HG03521 (cell line): ENCODE measurements around the gene CPZ.

Experiments used
- ATAC-seq: cut with Tn5 transposase; IDR thresholded peaks from one replicate; pipeline ENCODE4 v1.9.1; 2021; ENCODE audit warnings: mild to moderate bottlenecking, moderate library complexity; ENCODE audit not compliant: unreplicated experiment

The CPZ gene

GRCh38 chr4:8579526-8580320, 12.8 kb upstream of the CPZ start:
- no peak for ATAC-seq

- ATAC-seq: no peak
Measured at GRCh38 chr4:8580321-8581093, 12.1 kb upstream of the CPZ start, which contains the start of gene GPR78. GPR78 (plus strand) TSS chr4:8580392; CDS start chr4:8580983, 591 bp downstream.

GRCh38 chr4:8581094-8581861, 11.3 kb upstream of the CPZ start:
- no peak for ATAC-seq

GRCh38 chr4:8582016-8582415, 10.5 kb upstream of the CPZ start:
- no peak for ATAC-seq

GRCh38 chr4:8582436-8582835, 10.1 kb upstream of the CPZ start:
- ATAC-seq: no peak

GRCh38 chr4:8582941-8583654, 9.5 kb upstream of the CPZ start:
- no peak for ATAC-seq

GRCh38 chr4:8583655-8584025, 8.9 kb upstream of the CPZ start:
- no peak for ATAC-seq

- no peak for ATAC-seq
Measured at GRCh38 chr4:8585186-8585585, 7.4 kb upstream of the CPZ start.

- no peak for ATAC-seq
Measured at GRCh38 chr4:8585721-8586212, 6.8 kb upstream of the CPZ start.

GRCh38 chr4:8586246-8586645, 6.3 kb upstream of the CPZ start:
- ATAC-seq: no peak

GRCh38 chr4:8586671-8587468, 5.7 kb upstream of the CPZ start:
- no peak for ATAC-seq

GRCh38 chr4:8587469-8588195, 4.9 kb upstream of the CPZ start:
- ATAC-seq: no peak

- ATAC-seq: no peak
Measured at GRCh38 chr4:8588196-8588470, 4.4 kb upstream of the CPZ start.

GRCh38 chr4:8589336-8589735, 3.2 kb upstream of the CPZ start:
- ATAC-seq: no peak

GRCh38 chr4:8589823-8590545, 2.6 kb upstream of the CPZ start:
- ATAC-seq: no peak

- no peak for ATAC-seq
Measured at GRCh38 chr4:8590546-8590880, 2.1 kb upstream of the CPZ start.

- no peak for ATAC-seq
Measured at GRCh38 chr4:8591114-8591513, 1.5 kb upstream of the CPZ start.

- ATAC-seq: no peak
Measured at GRCh38 chr4:8591626-8592365, 769 bp upstream of the CPZ start.
